SH-SY5Y (cell line): ENCODE data around the gene COL4A6.

ENCODE experiments used
- GATA2 ChIP-seq: IDR thresholded peaks from 2 replicates; pipeline ENCODE4 v1.6.1; 2011; ENCODE audit warnings: mild to moderate bottlenecking, low read depth, low read length
- GATA3 ChIP-seq: IDR thresholded peaks from 2 replicates; pipeline ENCODE4 v1.6.1; 2011; ENCODE audit warnings: low read depth, mild to moderate bottlenecking, low read length, moderate library complexity

GRCh38 chrX:108156082-108156481 lies 282.1 kb downstream of the COL4A6 start:
- TF ChIP-seq GATA3 (no peak), GATA2 (no peak)
